A673 (cell line): ENCODE results near the gene RHBDD2.

Source experiments
- CTCF ChIP-seq: fragments of 300-800, 200-600 bp; sonication (generic); conservative IDR thresholded peaks from 2 replicates; pipeline ENCODE4 v1.5.1; 2017; ENCODE audit warnings: low read depth, mild to moderate bottlenecking, antibody characterized with exemption, low read length, moderate library complexity, mixed read lengths
- EZH2 ChIP-seq: fragments of 200-600 bp; sonication (generic); IDR thresholded peaks from 2 replicates; pipeline ENCODE4 v1.6.1; 2017; ENCODE audit warnings: borderline replicate concordance, low read depth, mild to moderate bottlenecking, mixed read lengths, antibody characterized with exemption, low read length; ENCODE audit not compliant: poor library complexity, severe bottlenecking

GRCh38 chr7:75835688-75836285 lies 43.0 kb upstream of the RHBDD2 start:
- TF ChIP-seq CTCF (no peak), EZH2 (no peak)
